OCI-LY1 (cell line): Measurements from ENCODE around the gene NEDD4L.

Source experiments
- CTCF ChIP-seq: fragments of 200-600 bp; sonication (generic), shearing (Covaris generic); IDR thresholded peaks from 2 replicates; pipeline ENCODE4 v1.5.1; 2017; ENCODE audit warnings: mild to moderate bottlenecking, antibody characterized with exemption, low read length, moderate library complexity, mixed read lengths
- EZH2 ChIP-seq: fragments of 200-600 bp; sonication (generic), shearing (Covaris generic); IDR thresholded peaks from 2 replicates; pipeline ENCODE4 v1.8.0; 2017; ENCODE audit warnings: borderline replicate concordance, mixed run types, mild to moderate bottlenecking, antibody characterized with exemption, low read length, moderate library complexity, mixed read lengths

- TF ChIP-seq CTCF (no peak), EZH2 (no peak)
Observed at GRCh38 chr18:58269931-58270330, 225.9 kb downstream of the NEDD4L start.
